SK-MEL-5 (cell line): Measurements from ENCODE around the gene HSDL1. TPM values are rescaled to one million over a fixed set of nuclear protein-coding genes. Genes with fewer than 3 reads are reported as not detected.

ENCODE experiments used
- DNase-seq: peaks from one replicate; pipeline ENCODE4 v3.0.0-alpha.2; 2016; ENCODE audit warnings: low read depth, low spot score
- in situ Hi-C: cut with HindIII; loops from 2 replicates; pipeline ENCODE4 v1.10.0; 2016; ENCODE audit warnings: low sequenced_read_pairs, high pct_unique_total_duplicates, low pct_unique_long_range_greater_than_20kb
- polyA plus RNA-seq, 2 experiments: library from polyadenylated mRNA; depleted of rRNA; stranded (reverse); fragments of >200 nt; gene quantifications; 2 replicates each; pipeline ENCODE4 v1.2.3, GENCODE V29; 2015
- total RNA-seq: library from RNA; depleted of rRNA; stranded (reverse); fragments of >200 nt; shearing (Covaris generic); gene quantifications from 2 replicates; pipeline ENCODE4 v1.2.3, GENCODE V29; 2014; rRNA removed

The HSDL1 gene
- 41.1 and 42.0 TPM in 2 replicates for total RNA-seq
- polyA plus RNA-seq (2015; cell fraction: cytosol; rRNA removed) = 19.6 and 26.9 TPM in 2 replicates
- 19.1 and 24.6 TPM in 2 replicates for polyA plus RNA-seq (2015; cell fraction: nucleus; rRNA removed)

GRCh38 chr16:84144859-84145639 is at the start of gene HSDL1, which contains the start of gene DNAAF1:
TSS of gene HSDL1 (minus strand) at chr16:84145177. CDS start at chr16:84131321, 13,856 bp downstream.
TSS of gene DNAAF1 (plus strand) at chr16:84145308. CDS start at chr16:84145441, 133 bp downstream.
- in situ Hi-C loops = no loop called here

GRCh38 chr16:84194018-84194417 is 49.0 kb upstream of the HSDL1 start:
- no peak for DNase-seq
- in situ Hi-C loops = no loop called here

More at GRCh38 chr16:84144859-84145639, at the start of gene HSDL1, which contains the start of gene DNAAF1:
- DNase-seq = peak; percentile 76

- no peak for DNase-seq
- in situ Hi-C loops = no loop called here
Measured at GRCh38 chr16:84193480-84193879, 48.5 kb upstream of the HSDL1 start.

- DNase-seq = no peak
- in situ Hi-C loops = no loop called here
Measured at GRCh38 chr16:84191466-84191865, 46.5 kb upstream of the HSDL1 start.

- DNase-seq = no peak
- in situ Hi-C loops = no loop called here
Measured at GRCh38 chr16:84190731-84191388, 45.9 kb upstream of the HSDL1 start, which contains the start of gene ADAD2. TSS of gene ADAD2 (plus strand) at chr16:84191157. CDS start at chr16:84191231, 74 bp downstream.

- in situ Hi-C loops = no loop called here
- peak; percentile 91 for DNase-seq
Measured at GRCh38 chr16:84186685-84187437, 41.9 kb upstream of the HSDL1 start, which contains the start of gene TAF1C. TSS of gene TAF1C (minus strand) at chr16:84187057. CDS start at chr16:84184988, 2,069 bp downstream.

- in situ Hi-C loops = no loop called here
- DNase-seq = no peak
Measured at GRCh38 chr16:84184775-84185174, 39.8 kb upstream of the HSDL1 start.

GRCh38 chr16:84183911-84184591 is 39.1 kb upstream of the HSDL1 start:
- in situ Hi-C loops = no loop called here
- peak; percentile 64 for DNase-seq

- in situ Hi-C loops = no loop called here
- no peak for DNase-seq
Measured at GRCh38 chr16:84183572-84183875, 38.5 kb upstream of the HSDL1 start.

GRCh38 chr16:84182680-84183571 is 37.9 kb upstream of the HSDL1 start:
- in situ Hi-C loops = no loop called here

GRCh38 chr16:84182104-84182503 is 37.1 kb upstream of the HSDL1 start:
- DNase-seq = no peak
- in situ Hi-C loops = no loop called here

More at GRCh38 chr16:84182680-84183571, 37.9 kb upstream of the HSDL1 start:
- DNase-seq = no peak

GRCh38 chr16:84181144-84181915 is 36.4 kb upstream of the HSDL1 start:
- in situ Hi-C loops = no loop called here
- no peak for DNase-seq

- in situ Hi-C loops = no loop called here
- no peak for DNase-seq
Measured at GRCh38 chr16:84180519-84181140, 35.7 kb upstream of the HSDL1 start.

- in situ Hi-C loops = no loop called here
- DNase-seq = no peak
Measured at GRCh38 chr16:84179612-84180320, 34.8 kb upstream of the HSDL1 start.
